WI38 (cell line): Measurements from ENCODE around the gene TMEM109.

Source experiments
- H3K4me3 ChIP-seq: 2 replicates; pipeline ENCODE4 v1.5.1; 2011; ENCODE audit warnings: low read depth, mild to moderate bottlenecking, control low read depth, low read length
- CTCF ChIP-seq: IDR thresholded peaks from 2 replicates; pipeline ENCODE4 v1.5.1; 2012; ENCODE audit warnings: low read depth, mild to moderate bottlenecking, control low read depth, low read length

TMEM109 gene

GRCh38 chr11:60966890-60967289, 52.9 kb downstream of the TMEM109 start:
- no peak overlapping the region for H3K4me3 ChIP-seq
- TF ChIP-seq CTCF: no peak

GRCh38 chr11:60968223-60968622, 54.3 kb downstream of the TMEM109 start:
- no peak overlapping the region for H3K4me3 ChIP-seq
- TF ChIP-seq CTCF: no peak

DNA sequence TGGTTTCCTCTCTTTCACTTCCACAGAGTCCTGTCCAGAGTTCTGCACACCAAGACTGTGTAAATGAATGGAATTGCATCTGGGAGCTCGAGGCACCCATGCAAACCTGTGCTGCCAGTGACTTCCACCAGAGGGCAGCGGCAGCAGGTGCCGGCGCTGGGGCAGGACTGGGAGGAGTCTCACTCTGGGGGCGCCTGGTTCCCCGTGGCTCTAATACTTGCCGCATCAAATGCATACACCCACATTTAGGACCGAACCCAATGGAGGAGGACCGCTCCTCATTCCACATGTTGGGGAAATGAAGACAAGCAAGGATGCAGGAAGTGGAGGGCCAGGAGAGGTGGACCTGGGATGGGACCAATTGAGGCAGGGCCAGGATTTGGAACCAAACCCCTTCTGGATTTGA, 56.4 kb downstream of the TMEM109 start:
- H3K4me3 ChIP-seq: no peak overlapping the region
- TF ChIP-seq CTCF: peak; percentile 79

DNA sequence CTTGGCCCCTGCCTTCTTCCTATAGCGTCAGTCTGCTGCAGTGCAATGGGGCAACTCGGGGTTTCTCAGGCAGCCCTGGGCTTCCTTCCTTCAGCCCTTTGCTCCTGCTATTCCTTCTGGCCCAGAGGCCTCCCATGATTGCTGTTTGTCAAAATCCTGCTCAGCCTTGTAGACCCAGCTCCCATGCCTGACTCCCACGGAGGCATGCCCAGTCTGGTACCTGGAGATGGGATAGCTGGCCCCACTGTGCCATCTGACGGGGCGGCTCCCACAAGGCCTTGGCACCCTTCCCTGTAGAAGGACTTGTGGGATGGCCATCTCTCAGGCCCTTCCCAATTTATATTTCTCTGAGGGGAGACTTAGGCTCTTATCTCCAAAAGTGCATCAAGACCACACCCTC, 56.9 kb downstream of the TMEM109 start:
- TF ChIP-seq CTCF: no peak
- no peak overlapping the region for H3K4me3 ChIP-seq

- no peak for TF ChIP-seq CTCF
- H3K4me3 ChIP-seq: no peak within 1 kb of the TSS
These were observed 57.6 kb downstream of the TMEM109 start, which contains the start of gene CD6 for GRCh38 chr11:60971520-60971919. TSS of gene CD6 (plus strand) at chr11:60971680. CDS start at chr11:60971866, 186 bp downstream.

GRCh38 chr11:60972182-60973030, 58.4 kb downstream of the TMEM109 start:
- no peak overlapping the region for H3K4me3 ChIP-seq
- no peak for TF ChIP-seq CTCF
